ENCODE results near the gene TMEM151A.
"Not testable (repeated sequence)": the region's sequence is repeated elsewhere in the genome, so short reads cannot be mapped to it uniquely, and the experiment has no call there.

Gene TMEM151A

GRCh38 chr11:66310324-66310723 is 18.6 kb downstream of the TMEM151A start:
- DNase-seq: no peak

- DNase-seq: not testable (repeated sequence)
Observed at GRCh38 chr11:66310803-66311440, 19.2 kb downstream of the TMEM151A start.

GRCh38 chr11:66311470-66311964 is 19.8 kb downstream of the TMEM151A start:
- DNase-seq: no peak

GRCh38 chr11:66311965-66312548 is 20.4 kb downstream of the TMEM151A start:
- DNase-seq: peak; percentile 96

GRCh38 chr11:66312549-66313320 is 21.0 kb downstream of the TMEM151A start:
- peak; percentile 98 for DNase-seq

GRCh38 chr11:66313321-66314185 is 21.9 kb downstream of the TMEM151A start:
- DNase-seq: no peak

- DNase-seq: no peak
Observed at GRCh38 chr11:66314186-66314501, 22.4 kb downstream of the TMEM151A start.

GRCh38 chr11:66314561-66315497 is 23.1 kb downstream of the TMEM151A start:
- no peak for DNase-seq

GRCh38 chr11:66315498-66315885 is 23.8 kb downstream of the TMEM151A start:
- DNase-seq: no peak

- no peak for DNase-seq
Observed at GRCh38 chr11:66315921-66316811, 24.5 kb downstream of the TMEM151A start.

GRCh38 chr11:66316849-66317251 is 25.2 kb downstream of the TMEM151A start, which contains the start of gene CD248:
TSS of gene CD248 (minus strand) at chr11:66317044. CDS start at chr11:66317027, 17 bp downstream.
- DNase-seq: no peak

GRCh38 chr11:66317322-66317722 is 25.6 kb downstream of the TMEM151A start:
- no peak for DNase-seq

- DNase-seq: no peak
Observed at GRCh38 chr11:66317723-66318599, 26.3 kb downstream of the TMEM151A start.

- no peak for DNase-seq
Observed at GRCh38 chr11:66318600-66318970, 26.9 kb downstream of the TMEM151A start.

- not testable (repeated sequence) for DNase-seq
Observed at GRCh38 chr11:66320289-66320688, 28.6 kb downstream of the TMEM151A start.

- DNase-seq: not testable (repeated sequence)
Observed at GRCh38 chr11:66320748-66321147, 29.1 kb downstream of the TMEM151A start.

GRCh38 chr11:66321606-66322005 is 29.9 kb downstream of the TMEM151A start:
- no peak for DNase-seq

- no peak for DNase-seq
Observed at GRCh38 chr11:66322732-66323427, 31.2 kb downstream of the TMEM151A start.

- no peak for DNase-seq
Observed at GRCh38 chr11:66323684-66324083, 32.0 kb downstream of the TMEM151A start.

All from stimulated activated CD4-positive, alpha-beta T cell treated with anti-CD3 and anti-CD28 coated beads, Interleukin-12 subunit alpha, Interleukin-12 subunit beta, amount 100 ng/mL, for 4 hours (primary cell).